ENCODE measurements around the gene ZNF480. TPM values are rescaled to one million over a fixed set of nuclear protein-coding genes. Genes with fewer than 3 reads are reported as not detected.
A peak's percentile ranks its signal among the peaks of the same experiment; 100 is the strongest.

Gene ZNF480
- total and polyA plus RNA-seq, 7 donors: 4.6 to 10.5 (median 6.2) TPM

DNA sequence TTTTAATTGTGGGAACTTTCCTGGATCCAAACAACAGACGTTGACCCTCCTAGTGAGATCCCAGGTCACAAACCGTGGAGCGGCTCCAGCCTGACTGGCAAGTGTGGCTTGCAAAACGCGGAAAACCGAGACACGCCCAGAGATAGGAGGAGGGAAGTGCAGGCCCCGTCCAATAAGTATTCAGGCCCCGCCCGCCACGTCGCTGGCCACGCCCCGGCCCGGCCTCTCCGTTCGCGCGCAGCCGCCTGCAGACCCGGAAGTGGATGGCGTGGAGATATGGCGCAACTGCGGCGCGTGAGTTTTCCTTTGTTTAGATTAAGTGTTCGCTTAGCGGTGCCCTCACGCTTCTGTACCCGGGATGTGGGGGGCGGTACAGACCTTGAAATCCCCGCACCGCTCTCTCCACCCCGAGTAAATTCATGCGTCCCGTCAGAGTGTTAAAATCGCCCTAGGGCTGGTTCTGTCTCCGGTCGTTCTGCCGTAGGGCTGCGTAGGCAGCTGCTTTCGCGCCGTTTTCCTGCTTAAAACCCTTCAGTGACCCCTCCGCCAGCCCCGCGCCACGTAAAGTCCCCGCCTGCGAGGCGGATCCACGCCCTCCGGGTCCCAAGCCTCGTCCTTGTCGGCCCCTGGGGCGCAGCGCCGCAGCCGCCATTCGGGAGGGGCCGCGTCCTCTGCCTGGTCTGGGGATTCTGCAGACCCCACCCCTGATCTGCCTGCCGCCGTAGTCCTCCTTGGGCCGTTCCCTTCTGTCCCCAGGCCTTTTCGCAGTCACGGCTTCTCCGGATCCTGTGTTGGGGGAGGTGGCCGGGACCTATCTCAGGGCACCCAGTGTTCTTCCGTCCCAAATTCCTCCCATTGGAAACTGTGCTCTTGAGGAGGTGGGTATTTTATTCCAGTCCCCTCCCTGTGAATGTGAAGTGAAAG is 27.4 kb upstream of the ZNF480 start, which contains the start of gene ZNF766:
Gene ZNF766 (plus strand): TSS at position 250 of the 924 bp plus-strand sequence. CDS start 27 bp downstream, at position 277.
- Histone ChIP-seq H3K27ac (peak within 1 kb of the TSS; percentile 97), H3K4me1 (peaks cover 17% of the 10 kb centered on the region), H3K4me3 (peak within 1 kb of the TSS; percentile 100), H3K36me3 (ENCODE audit: insufficient read depth in 1 of 2, low read depth in 1 of 2) (peaks cover 0 to 12% of the 10 kb centered on the region in 2 donors), H3K9me3 (no peaks in the 10 kb centered on the region), H3K27me3 (ENCODE audit: insufficient read depth in 3 of 3, low read length in 2 of 3) (no peaks in the 10 kb centered on the region)
- peak; percentile 100 for ATAC-seq
- 0% methylated on average over 68 to 70 of the region's 70 CpGs for WGBS, 3 donors
- intact Hi-C loops (cut with DNase I): loop anchor here in 1 of 2 donors (2.0 kb wide), 1 partner anchor 27 kb away; the partner anchor contains the start of gene ZNF480
- TF ChIP-seq, protein P1, sequence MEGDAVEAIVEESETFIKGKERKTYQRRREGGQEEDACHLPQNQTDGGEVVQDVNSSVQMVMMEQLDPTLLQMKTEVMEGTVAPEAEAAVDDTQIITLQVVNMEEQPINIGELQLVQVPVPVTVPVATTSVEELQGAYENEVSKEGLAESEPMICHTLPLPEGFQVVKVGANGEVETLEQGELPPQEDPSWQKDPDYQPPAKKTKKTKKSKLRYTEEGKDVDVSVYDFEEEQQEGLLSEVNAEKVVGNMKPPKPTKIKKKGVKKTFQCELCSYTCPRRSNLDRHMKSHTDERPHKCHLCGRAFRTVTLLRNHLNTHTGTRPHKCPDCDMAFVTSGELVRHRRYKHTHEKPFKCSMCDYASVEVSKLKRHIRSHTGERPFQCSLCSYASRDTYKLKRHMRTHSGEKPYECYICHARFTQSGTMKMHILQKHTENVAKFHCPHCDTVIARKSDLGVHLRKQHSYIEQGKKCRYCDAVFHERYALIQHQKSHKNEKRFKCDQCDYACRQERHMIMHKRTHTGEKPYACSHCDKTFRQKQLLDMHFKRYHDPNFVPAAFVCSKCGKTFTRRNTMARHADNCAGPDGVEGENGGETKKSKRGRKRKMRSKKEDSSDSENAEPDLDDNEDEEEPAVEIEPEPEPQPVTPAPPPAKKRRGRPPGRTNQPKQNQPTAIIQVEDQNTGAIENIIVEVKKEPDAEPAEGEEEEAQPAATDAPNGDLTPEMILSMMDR (IDR thresholded peaks at IDR 0.05): no peak
- DNase-seq: peak; percentile 98 to 99

- 5 to 9% (median 7%) methylated on average over 11 of the region's 11 CpGs for WGBS, 3 donors
- Histone ChIP-seq H3K27me3 (ENCODE audit: insufficient read depth in 3 of 3, low read length in 2 of 3) (no peaks in the 10 kb centered on the region), H3K27ac (peak overlapping the region; percentile 97), H3K9me3 (no peaks in the 10 kb centered on the region), H3K4me1 (peaks cover 17% of the 10 kb centered on the region), H3K4me3 (peak overlapping the region; percentile 100), H3K36me3 (ENCODE audit: insufficient read depth in 1 of 2, low read depth in 1 of 2) (peaks cover 0 to 12% of the 10 kb centered on the region in 2 donors)
- ATAC-seq (no peak), DNase-seq (no peak)
- intact Hi-C loops (cut with DNase I): no loop called here
- TF ChIP-seq, protein P1 (IDR thresholded peaks at IDR 0.05): no peak
Observed at GRCh38 chr19:52270266-52270885, 26.6 kb upstream of the ZNF480 start.

GRCh38 chr19:52273301-52273700 is 23.7 kb upstream of the ZNF480 start:
- H3K36me3 ChIP-seq (ENCODE audit: insufficient read depth in 1 of 2, low read depth in 1 of 2): peaks cover 0 to 16% of the 10 kb centered on the region in 2 donors
- TF ChIP-seq, protein P1 (IDR thresholded peaks at IDR 0.05): no peak
- H3K9me3 ChIP-seq: no peaks in the 10 kb centered on the region
- H3K27ac ChIP-seq: no peak overlapping the region
- 90 to 97% (median 93%) methylated on average over 2 of the region's 2 CpGs for WGBS, 3 donors
- intact Hi-C loops (cut with DNase I): no loop called here
- no peak overlapping the region for H3K4me3 ChIP-seq
- no peaks in the 10 kb centered on the region for H3K27me3 ChIP-seq (ENCODE audit: insufficient read depth in 3 of 3, low read length in 2 of 3)
- ATAC-seq (no peak), DNase-seq (no peak)
- H3K4me1 ChIP-seq: peaks cover 17% of the 10 kb centered on the region

DNA sequence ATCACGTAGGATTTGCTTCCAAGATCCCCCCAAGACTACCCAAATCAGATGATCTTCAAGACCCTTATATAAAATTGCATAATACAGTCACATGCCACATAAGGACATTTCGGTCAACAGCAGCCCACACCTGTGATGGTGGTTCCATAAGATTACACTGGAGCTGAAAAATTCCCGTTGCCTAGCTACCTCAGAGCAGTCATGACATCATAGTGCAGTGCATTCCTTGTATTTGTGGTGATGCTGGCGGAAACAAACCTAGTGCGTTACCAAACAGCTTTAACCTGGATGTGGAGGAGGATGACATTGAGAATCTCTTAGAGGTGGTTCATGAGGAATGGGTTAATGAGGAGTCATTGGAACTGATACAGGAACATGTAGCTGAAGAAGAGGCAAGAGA is 22.8 kb upstream of the ZNF480 start:
- H3K4me1 ChIP-seq: peaks cover 13% of the 10 kb centered on the region
- H3K9me3 ChIP-seq: peaks cover 6% of the 10 kb centered on the region
- peaks cover 0 to 16% of the 10 kb centered on the region in 2 donors for H3K36me3 ChIP-seq (ENCODE audit: insufficient read depth in 1 of 2, low read depth in 1 of 2)
- no peaks in the 10 kb centered on the region for H3K27me3 ChIP-seq (ENCODE audit: insufficient read depth in 3 of 3, low read length in 2 of 3)
- no peak overlapping the region for H3K4me3 ChIP-seq
- no peak overlapping the region for H3K27ac ChIP-seq
- intact Hi-C loops (cut with DNase I): no loop called here
- ATAC-seq: no peak
- TF ChIP-seq, protein P1 (IDR thresholded peaks at IDR 0.05): no peak
- no peak for DNase-seq
- WGBS, 3 donors: 87 to 97% (median 91%) methylated on average over 5 of the region's 5 CpGs

Data from psoas muscle (tissue), 8 donors.